Astrocyte of the cerebellum (primary cell): ENCODE measurements around the gene ASMT.

Source experiments
- DNase-seq: peaks from one replicate; pipeline ENCODE4 v3.0.0-alpha.2; 2011; ENCODE audit warnings: low read depth
- H3K4me3 ChIP-seq: 2 replicates; pipeline ENCODE4 v1.5.1; 2011; ENCODE audit warnings: mild to moderate bottlenecking, low read depth, low read length, moderate library complexity
- CTCF ChIP-seq: IDR thresholded peaks from 2 replicates; pipeline ENCODE4 v1.5.1; 2012; ENCODE audit warnings: low read length, low read depth, moderate library complexity, mild to moderate bottlenecking; ENCODE audit errors: missing control alignments
- in situ Hi-C: cut with HindIII; loops from 2 replicates; pipeline ENCODE4 v1.10.0; 2017; ENCODE audit warnings: low sequenced_read_pairs

ASMT gene

GRCh38 chrX:1592470-1593142 is 22.3 kb upstream of the ASMT start:
- DNase-seq: peak; percentile 2
- TF ChIP-seq CTCF: no peak
- in situ Hi-C loops: no loop called here
- H3K4me3 ChIP-seq: peak overlapping the region; percentile 93

GRCh38 chrX:1593286-1594271 is 21.3 kb upstream of the ASMT start:
- no peak for TF ChIP-seq CTCF
- no peak for DNase-seq
- in situ Hi-C loops: no loop called here
- H3K4me3 ChIP-seq: peak overlapping the region; percentile 93

- no peak for TF ChIP-seq CTCF
- no peak for DNase-seq
- no peak overlapping the region for H3K4me3 ChIP-seq
- in situ Hi-C loops: no loop called here
Observed at GRCh38 chrX:1595711-1596060, 19.2 kb upstream of the ASMT start.

- DNase-seq: no peak
- in situ Hi-C loops: no loop called here
- no peak overlapping the region for H3K4me3 ChIP-seq
- no peak for TF ChIP-seq CTCF
Observed at GRCh38 chrX:1596676-1597344, 18.0 kb upstream of the ASMT start.

GRCh38 chrX:1597345-1598020 is 17.4 kb upstream of the ASMT start:
- in situ Hi-C loops: no loop called here
- TF ChIP-seq CTCF: no peak
- no peak for DNase-seq
- no peak overlapping the region for H3K4me3 ChIP-seq
